WTC11 (cell line): ENCODE measurements around the gene CHRNE. TPM values are rescaled to one million over a fixed set of nuclear protein-coding genes. Genes with fewer than 3 reads are reported as not detected.

ENCODE experiments used
- ATAC-seq: fragments of 200-7000 bp; cut with Tn5 transposase; 2 replicates; pipeline ENCODE4 v1.10.0; 2021; ENCODE audit warnings: mild to moderate bottlenecking, moderate library complexity
- CTCF ChIA-PET: fragments of 300-600 bp; sonication (Branson Sonifier 250); formaldehyde crosslinking; loops from one replicate; lab custom pipeline; 2021; ENCODE audit warnings: antibody characterized with exemption; lab: Charles Lee
- POLR2A ChIA-PET: fragments of 350-600 bp; sonication (Branson Sonifier 250); formaldehyde crosslinking; loops from one replicate; lab custom pipeline; 2021; ENCODE audit warnings: antibody characterized with exemption; lab: Charles Lee
- DNase-seq: peaks from one replicate; pipeline ENCODE4 v3.0.0; 2021; ENCODE audit warnings: low spot score
- H3K27ac Mint-ChIP-seq: 2 replicates; pipeline ENCODE4 v1.8.0; 2021; ENCODE audit warnings: mixed read lengths
- H3K27me3 Mint-ChIP-seq: 2 replicates; pipeline ENCODE4 v1.8.0; 2021; ENCODE audit warnings: low read depth, mild to moderate bottlenecking, moderate library complexity, mixed read lengths
- H3K36me3 Mint-ChIP-seq: 2 replicates; pipeline ENCODE4 v1.8.0; 2021; ENCODE audit warnings: mixed read lengths
- H3K4me1 Mint-ChIP-seq: 2 replicates; pipeline ENCODE4 v1.8.0; 2022; ENCODE audit warnings: mixed read lengths
- H3K4me3 Mint-ChIP-seq: 2 replicates; pipeline ENCODE4 v1.8.0; 2021; ENCODE audit warnings: mild to moderate bottlenecking, moderate library complexity, mixed read lengths
- H3K9me3 Mint-ChIP-seq: 2 replicates; pipeline ENCODE4 v1.8.0; 2021; ENCODE audit warnings: mixed read lengths
- ATF3 ChIP-seq: sonication (generic); formaldehyde crosslinking; conservative IDR thresholded peaks from 2 replicates; pipeline ENCODE4 v1.8.1; 2022; ENCODE audit warnings: mild to moderate bottlenecking, missing genetic modification reagents
- ATF6 ChIP-seq: sonication (generic); formaldehyde crosslinking; IDR thresholded peaks from 2 replicates; pipeline ENCODE4 v1.8.1; 2023; ENCODE audit warnings: mild to moderate bottlenecking, missing genetic modification reagents
- E2F4 ChIP-seq: sonication (generic); formaldehyde crosslinking; IDR thresholded peaks from 2 replicates; pipeline ENCODE4 v1.8.1; 2022; ENCODE audit warnings: low read depth, mild to moderate bottlenecking, moderate library complexity, missing genetic modification reagents, borderline replicate concordance
- FOXK1 ChIP-seq: sonication (generic); formaldehyde crosslinking; IDR thresholded peaks from 2 replicates; pipeline ENCODE4 v1.8.0; 2022; ENCODE audit warnings: mild to moderate bottlenecking, moderate library complexity, missing genetic modification reagents
- GABPB1 ChIP-seq: sonication (generic); formaldehyde crosslinking; IDR thresholded peaks from 2 replicates; pipeline ENCODE4 v1.8.1; 2023; ENCODE audit warnings: mild to moderate bottlenecking, missing genetic modification reagents
- PRRX2 ChIP-seq: fragments of 250-450 bp; sonication (Bioruptor Pico); IDR thresholded peaks from 2 replicates; pipeline ENCODE4 v1.8.0; 2021; ENCODE audit warnings: mild to moderate bottlenecking
- RORB ChIP-seq: fragments of 250-450 bp; sonication (Bioruptor Pico); IDR thresholded peaks from 2 replicates; pipeline ENCODE4 v1.9.0; 2021; ENCODE audit warnings: mild to moderate bottlenecking
- USF2 ChIP-seq: sonication (generic); formaldehyde crosslinking; IDR thresholded peaks from 2 replicates; pipeline ENCODE4 v1.8.1; 2023; ENCODE audit warnings: mild to moderate bottlenecking, missing genetic modification reagents, moderate library complexity
- ZMAT4 ChIP-seq: fragments of 250-450 bp; sonication (Bioruptor Pico); IDR thresholded peaks from 2 replicates; pipeline ENCODE4 v1.9.0; 2021; ENCODE audit warnings: mild to moderate bottlenecking
- ZNF121 ChIP-seq: sonication (generic); formaldehyde crosslinking; IDR thresholded peaks from 2 replicates; pipeline ENCODE4 v1.8.0; 2023; ENCODE audit warnings: missing genetic modification reagents
- ZNF232 ChIP-seq: sonication (generic); formaldehyde crosslinking; IDR thresholded peaks from 2 replicates; pipeline ENCODE4 v1.8.0; 2022; ENCODE audit warnings: mild to moderate bottlenecking, missing genetic modification reagents
- ZNF263 ChIP-seq: sonication (generic); formaldehyde crosslinking; IDR thresholded peaks from 2 replicates; pipeline ENCODE4 v1.8.1; 2022; ENCODE audit warnings: low read depth, mild to moderate bottlenecking, moderate library complexity, missing genetic modification reagents
- ZNF281 ChIP-seq: sonication (generic); formaldehyde crosslinking; IDR thresholded peaks from 2 replicates; pipeline ENCODE4 v1.8.0; 2023; ENCODE audit warnings: mild to moderate bottlenecking, missing genetic modification reagents
- ZNF317 ChIP-seq: sonication (generic); formaldehyde crosslinking; IDR thresholded peaks from 2 replicates; pipeline ENCODE4 v1.8.1; 2023; ENCODE audit warnings: low read depth, mild to moderate bottlenecking, moderate library complexity, missing genetic modification reagents, borderline replicate concordance
- ZNF396 ChIP-seq: fragments of 250-450 bp; sonication (Bioruptor Pico); IDR thresholded peaks from 2 replicates; pipeline ENCODE4 v1.8.0; 2021; ENCODE audit warnings: mild to moderate bottlenecking, moderate library complexity, borderline replicate concordance
- ZNF512 ChIP-seq: sonication (generic); formaldehyde crosslinking; IDR thresholded peaks from 2 replicates; pipeline ENCODE4 v1.8.1; 2022; ENCODE audit warnings: missing genetic modification reagents, borderline replicate concordance
- total RNA-seq: library from RNA; stranded (reverse); gene quantifications from 3 replicates; pipeline ENCODE4 v1.2.3, GENCODE V29; 2021

CHRNE gene
- total RNA-seq, 1 experiment from 2014 or later: 0.70 TPM

- TF ChIP-seq ZNF281 (CRISPR knock-in tag) (no peak), ZMAT4 (CRISPR knock-in tag) (no peak), FOXK1 (CRISPR knock-in tag) (no peak), E2F4 (CRISPR knock-in tag) (no peak)
Observed at GRCh38 chr17:4895657-4896331, 7.1 kb downstream of the CHRNE start (continued).

- ATAC-seq (no peak), DNase-seq (no peak)
- Mint-ChIP-seq H3K9me3 (no peaks in the 10 kb centered on the region), H3K36me3 (peaks cover 17% of the 10 kb centered on the region), H3K4me3 (no peak overlapping the region), H3K27ac (no peak overlapping the region), H3K27me3 (peaks cover 5% of the 10 kb centered on the region), H3K4me1 (peaks cover 8% of the 10 kb centered on the region; the same call in 1 of the 2 replicates)
- no peak for TF ChIP-seq ZNF232 (CRISPR knock-in tag)
- ChIA-PET POLR2A (no interaction called here), CTCF (interaction anchor here (0.7 kb wide), 1 partner anchor 185 kb away, joined by 3 read pairs; the partner anchor contains the start of gene ARRB2)
Observed at GRCh38 chr17:4895121-4895520, 7.8 kb downstream of the CHRNE start.

GRCh38 chr17:4893721-4894560 lies 9.0 kb downstream of the CHRNE start:
- ATAC-seq (no peak), DNase-seq (no peak)
- no peak overlapping the region for H3K27ac Mint-ChIP-seq
- H3K27me3 Mint-ChIP-seq: no peaks in the 10 kb centered on the region
- H3K36me3 Mint-ChIP-seq: peaks cover 20% of the 10 kb centered on the region
- no peaks in the 10 kb centered on the region for H3K9me3 Mint-ChIP-seq
- ChIA-PET POLR2A (no interaction called here), CTCF (no interaction called here)
- no peak for TF ChIP-seq ZNF121
- no peak overlapping the region for H3K4me3 Mint-ChIP-seq
- H3K4me1 Mint-ChIP-seq: peaks cover 10% of the 10 kb centered on the region; the same call in 1 of the 2 replicates

GRCh38 chr17:4893272-4893671 lies 9.6 kb downstream of the CHRNE start:
- Mint-ChIP-seq H3K36me3 (peaks cover 21% of the 10 kb centered on the region), H3K4me1 (peaks cover 5% of the 10 kb centered on the region; the same call in 1 of the 2 replicates), H3K27me3 (no peaks in the 10 kb centered on the region), H3K9me3 (no peaks in the 10 kb centered on the region), H3K27ac (no peak overlapping the region), H3K4me3 (no peak overlapping the region)
- POLR2A ChIA-PET: no interaction called here
- DNase-seq (no peak), ATAC-seq (no peak)
- CTCF ChIA-PET: no interaction called here
- TF ChIP-seq GABPB1 (CRISPR knock-in tag) (no peak), ATF3 (CRISPR knock-in tag) (no peak), RORB (CRISPR knock-in tag) (no peak), ZNF263 (CRISPR knock-in tag) (no peak), ZNF396 (no peak), ATF6 (CRISPR knock-in tag) (no peak), ZNF317 (CRISPR knock-in tag) (no peak), USF2 (CRISPR knock-in tag) (no peak), PRRX2 (no peak), E2F4 (CRISPR knock-in tag) (no peak), ZNF512 (no peak)
